ENCODE measurements around the gene SH3RF2.

The SH3RF2 gene

GRCh38 chr5:146048994-146049703, 112.8 kb downstream of the SH3RF2 start:
- no peak for DNase-seq (ENCODE audit: low read depth)

GRCh38 chr5:146049704-146050026, 113.3 kb downstream of the SH3RF2 start:
- no peak for DNase-seq (ENCODE audit: low read depth)

GRCh38 chr5:146050086-146050485, 113.7 kb downstream of the SH3RF2 start:
- DNase-seq (ENCODE audit: low read depth) = no peak

- no peak for DNase-seq (ENCODE audit: low read depth)
Observed at GRCh38 chr5:146051678-146052077, 115.3 kb downstream of the SH3RF2 start.

- no peak for DNase-seq (ENCODE audit: low read depth)
Observed at GRCh38 chr5:146052780-146053179, 116.4 kb downstream of the SH3RF2 start.

- no peak for DNase-seq (ENCODE audit: low read depth)
Observed at GRCh38 chr5:146055432-146055831, 119.1 kb downstream of the SH3RF2 start.

GRCh38 chr5:146059460-146060220, 123.3 kb downstream of the SH3RF2 start:
- no peak for DNase-seq (ENCODE audit: low read depth)

- DNase-seq (ENCODE audit: low read depth) = no peak
Observed at GRCh38 chr5:146060221-146060585, 123.8 kb downstream of the SH3RF2 start.

GRCh38 chr5:146066968-146067367, 130.6 kb downstream of the SH3RF2 start:
- no peak for DNase-seq (ENCODE audit: low read depth)

GRCh38 chr5:146068206-146068605, 131.8 kb downstream of the SH3RF2 start:
- DNase-seq (ENCODE audit: low read depth) = no peak

- no peak for DNase-seq (ENCODE audit: low read depth)
Observed at GRCh38 chr5:146068977-146069779, 132.8 kb downstream of the SH3RF2 start.

- no peak for DNase-seq (ENCODE audit: low read depth)
Observed at GRCh38 chr5:146069780-146070099, 133.4 kb downstream of the SH3RF2 start.

GRCh38 chr5:146070746-146071145, 134.4 kb downstream of the SH3RF2 start:
- DNase-seq (ENCODE audit: low read depth) = no peak

GRCh38 chr5:146071171-146071570, 134.8 kb downstream of the SH3RF2 start:
- no peak for DNase-seq (ENCODE audit: low read depth)

GRCh38 chr5:146072595-146072994, 136.2 kb downstream of the SH3RF2 start:
- no peak for DNase-seq (ENCODE audit: low read depth)

- DNase-seq (ENCODE audit: low read depth) = no peak
Observed at GRCh38 chr5:146073239-146073900, 137.0 kb downstream of the SH3RF2 start.

- DNase-seq (ENCODE audit: low read depth) = no peak
Observed at GRCh38 chr5:146076028-146076427, 139.7 kb downstream of the SH3RF2 start.

GRCh38 chr5:146076455-146076854, 140.1 kb downstream of the SH3RF2 start:
- no peak for DNase-seq (ENCODE audit: low read depth)

GRCh38 chr5:146078566-146078965, 142.2 kb downstream of the SH3RF2 start:
- no peak for DNase-seq (ENCODE audit: low read depth)

GRCh38 chr5:146079695-146080373, 143.5 kb downstream of the SH3RF2 start:
- no peak for DNase-seq (ENCODE audit: low read depth)

GRCh38 chr5:146081556-146081955, 145.2 kb downstream of the SH3RF2 start:
- DNase-seq (ENCODE audit: low read depth) = no peak

- DNase-seq (ENCODE audit: low read depth) = no peak
Observed at GRCh38 chr5:146082798-146083197, 146.4 kb downstream of the SH3RF2 start.
